ENCODE data around the gene RAPGEF1. TPM values are rescaled to one million over a fixed set of nuclear protein-coding genes. Genes with fewer than 3 reads are reported as not detected.

The RAPGEF1 gene
- total and polyA plus RNA-seq, 2 experiments from 2014 or later: 3.3 to 24.1 TPM

GRCh38 chr9:131723632-131724031 lies 16.2 kb downstream of the RAPGEF1 start:
- Histone ChIP-seq H3K27ac (no peak overlapping the region), H3F3A (ENCODE audit: insufficient read depth) (peaks cover 19% of the 10 kb centered on the region), H2AFZ (no peak overlapping the region), H4K20me1 (ENCODE audit: insufficient read depth) (no peaks in the 10 kb centered on the region; the same call in 1 of the 2 replicates), H3K9me2 (ENCODE audit: insufficient read depth) (no peaks in the 10 kb centered on the region), H3K4me2 (ENCODE audit: unreplicated experiment) (no peak overlapping the region), H3K9ac (no peak overlapping the region), H3K4me3 (no peak overlapping the region), H3K9me3 (ENCODE audit: low read depth) (no peaks in the 10 kb centered on the region), H3K27me3 (replicated peaks; ENCODE audit: insufficient read depth) (no peaks in the 10 kb centered on the region), H3K36me3 (ENCODE audit: low read depth) (no peaks in the 10 kb centered on the region), H3K79me2 (ENCODE audit: insufficient read depth) (peaks cover 96% of the 10 kb centered on the region), H3K4me1 (ENCODE audit: insufficient read depth) (peaks cover 20% of the 10 kb centered on the region)
- in situ Hi-C loops (cut with MboI): no loop called here
- 92 to 96% methylated on average over 5 of the region's 5 CpGs for WGBS, 2 experiments (ENCODE audit: low coverage in 1 of 2, low lambda C conversion rate in 2 of 2, missing lambda C conversion rate in 2 of 2)
- DNase-seq: no peak
- no peak for TF ChIP-seq EZH2phosphoT487 (IDR thresholded peaks at IDR 0.05; ENCODE audit: insufficient read depth, low read depth)
- TF ChIP-seq EZH2 (IDR thresholded peaks at IDR 0.05; ENCODE audit: insufficient read depth, poor library complexity, severe bottlenecking): no peak

- peaks cover 6% of the 10 kb centered on the region for H3F3A ChIP-seq (ENCODE audit: insufficient read depth)
- H3K36me3 ChIP-seq (ENCODE audit: low read depth): no peaks in the 10 kb centered on the region
- no peak for DNase-seq
- H3K4me1 ChIP-seq (ENCODE audit: insufficient read depth): peaks cover 6% of the 10 kb centered on the region
- H2AFZ ChIP-seq: no peak overlapping the region
- H3K27me3 ChIP-seq (replicated peaks; ENCODE audit: insufficient read depth): no peaks in the 10 kb centered on the region
- H3K27ac ChIP-seq: no peak overlapping the region
- H3K79me2 ChIP-seq (ENCODE audit: insufficient read depth): peaks cover 99% of the 10 kb centered on the region
- H4K20me1 ChIP-seq (ENCODE audit: insufficient read depth): no peaks in the 10 kb centered on the region; the same call in 1 of the 2 replicates
- TF ChIP-seq EZH2 (IDR thresholded peaks at IDR 0.05; ENCODE audit: insufficient read depth, poor library complexity, severe bottlenecking) (no peak), EZH2phosphoT487 (IDR thresholded peaks at IDR 0.05; ENCODE audit: insufficient read depth, low read depth) (no peak)
- no peaks in the 10 kb centered on the region for H3K9me2 ChIP-seq (ENCODE audit: insufficient read depth)
- H3K9ac ChIP-seq: no peak overlapping the region
- WGBS, 2 experiments (ENCODE audit: low coverage in 1 of 2, low lambda C conversion rate in 2 of 2, missing lambda C conversion rate in 2 of 2): 87 to 89% methylated on average over 7 to 8 of the region's 8 CpGs
- in situ Hi-C loops (cut with MboI): no loop called here
- no peak overlapping the region for H3K4me2 ChIP-seq (ENCODE audit: unreplicated experiment)
- H3K9me3 ChIP-seq (ENCODE audit: low read depth): no peaks in the 10 kb centered on the region
- H3K4me3 ChIP-seq: no peak overlapping the region
These were observed 17.6 kb downstream of the RAPGEF1 start for GRCh38 chr9:131722255-131722654.

DNA sequence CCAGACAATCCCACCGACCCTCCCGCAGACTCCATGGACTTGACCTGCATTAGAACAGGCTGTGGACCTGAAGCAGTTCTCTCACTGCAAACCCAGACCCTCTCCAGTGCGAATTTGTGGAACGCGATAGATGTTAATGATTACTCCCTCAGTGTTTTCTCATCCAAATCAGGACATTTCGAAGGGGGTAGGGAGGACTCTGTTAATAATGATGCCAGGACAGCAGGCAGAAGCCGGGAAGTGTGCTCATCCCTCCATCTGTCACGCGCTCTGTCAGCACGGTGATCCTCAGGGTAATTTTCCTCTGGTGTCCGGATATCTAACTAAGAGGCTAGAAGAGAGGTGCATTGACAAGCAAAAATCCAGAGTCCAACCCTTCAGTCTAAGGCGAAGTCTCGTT lies 18.8 kb downstream of the RAPGEF1 start:
- H4K20me1 ChIP-seq (ENCODE audit: insufficient read depth): no peaks in the 10 kb centered on the region
- TF ChIP-seq EZH2phosphoT487 (IDR thresholded peaks at IDR 0.05; ENCODE audit: insufficient read depth, low read depth): no peak
- TF ChIP-seq EZH2 (IDR thresholded peaks at IDR 0.05; ENCODE audit: insufficient read depth, poor library complexity, severe bottlenecking): no peak

GRCh38 chr9:131720330-131720729 lies 19.5 kb downstream of the RAPGEF1 start:
- DNase-seq: no peak
- no peak for TF ChIP-seq EZH2 (IDR thresholded peaks at IDR 0.05; ENCODE audit: insufficient read depth, poor library complexity, severe bottlenecking)
- no peak for TF ChIP-seq EZH2phosphoT487 (IDR thresholded peaks at IDR 0.05; ENCODE audit: insufficient read depth, low read depth)
- no peak overlapping the region for H3K9ac ChIP-seq
- H3K27ac ChIP-seq: no peak overlapping the region
- no peaks in the 10 kb centered on the region for H3K36me3 ChIP-seq (ENCODE audit: low read depth)
- H4K20me1 ChIP-seq (ENCODE audit: insufficient read depth): no peaks in the 10 kb centered on the region
- no peaks in the 10 kb centered on the region for H3K4me1 ChIP-seq (ENCODE audit: insufficient read depth)
- H3K9me3 ChIP-seq (ENCODE audit: low read depth): no peaks in the 10 kb centered on the region
- no peaks in the 10 kb centered on the region for H3K27me3 ChIP-seq (replicated peaks; ENCODE audit: insufficient read depth)
- no peaks in the 10 kb centered on the region; the same call in 1 of the 2 replicates for H3F3A ChIP-seq (ENCODE audit: insufficient read depth)
- no peak overlapping the region for H3K4me3 ChIP-seq
- 94 to 97% methylated on average over 6 of the region's 6 CpGs for WGBS, 2 experiments (ENCODE audit: low coverage in 1 of 2, low lambda C conversion rate in 2 of 2, missing lambda C conversion rate in 2 of 2)
- in situ Hi-C loops (cut with MboI): no loop called here
- H3K4me2 ChIP-seq (ENCODE audit: unreplicated experiment): no peak overlapping the region
- peaks cover 99% of the 10 kb centered on the region for H3K79me2 ChIP-seq (ENCODE audit: insufficient read depth)
- H2AFZ ChIP-seq: no peak overlapping the region
- H3K9me2 ChIP-seq (ENCODE audit: insufficient read depth): no peaks in the 10 kb centered on the region

More for the DNA sequence above, 18.8 kb downstream of the RAPGEF1 start:
- Histone ChIP-seq H2AFZ (no peak overlapping the region), H3K27ac (no peak overlapping the region), H3K9me3 (ENCODE audit: low read depth) (no peaks in the 10 kb centered on the region), H3K4me3 (no peak overlapping the region), H3K79me2 (ENCODE audit: insufficient read depth) (peaks cover 99% of the 10 kb centered on the region), H3K27me3 (replicated peaks; ENCODE audit: insufficient read depth) (no peaks in the 10 kb centered on the region), H3K9me2 (ENCODE audit: insufficient read depth) (no peaks in the 10 kb centered on the region), H3K36me3 (ENCODE audit: low read depth) (no peaks in the 10 kb centered on the region), H3K4me2 (ENCODE audit: unreplicated experiment) (no peak overlapping the region), H3K4me1 (ENCODE audit: insufficient read depth) (no peaks in the 10 kb centered on the region), H3K9ac (no peak overlapping the region), H3F3A (ENCODE audit: insufficient read depth) (no peaks in the 10 kb centered on the region)
- no peak for DNase-seq
- in situ Hi-C loops (cut with MboI): no loop called here
- WGBS, 2 experiments (ENCODE audit: low coverage in 1 of 2, low lambda C conversion rate in 2 of 2, missing lambda C conversion rate in 2 of 2): 92 to 93% methylated on average over 13 of the region's 13 CpGs
